ENCODE data around the gene RANGRF.

RANGRF gene

GRCh38 chr17:8256691-8257090, 31.8 kb upstream of the RANGRF start:
- TF ChIP-seq HDGF (IDR thresholded peaks at IDR 0.05; ENCODE audit: borderline replicate concordance) (no peak), SP1 (IDR thresholded peaks at IDR 0.05) (no peak), PKNOX1 (IDR thresholded peaks at IDR 0.05) (no peak), CTBP1 (IDR thresholded peaks at IDR 0.05; ENCODE audit: borderline replicate concordance) (no peak), NFRKB (IDR thresholded peaks at IDR 0.05) (no peak), ZNF384 (IDR thresholded peaks at IDR 0.05) (no peak), FOXK2 (IDR thresholded peaks at IDR 0.05) (no peak), ARNT (IDR thresholded peaks at IDR 0.05) (no peak)
- no peak for DNase-seq (ENCODE audit: extremely low spot score)
- POLR2A ChIA-PET: no interaction called here
- CTCF ChIA-PET: no interaction called here

- TF ChIP-seq HDGF (IDR thresholded peaks at IDR 0.05; ENCODE audit: borderline replicate concordance) (no peak), L3MBTL2 (conservative IDR thresholded peaks at IDR 0.05) (no peak), FOXK2 (IDR thresholded peaks at IDR 0.05) (no peak), LEF1 (IDR thresholded peaks at IDR 0.05; ENCODE audit: borderline replicate concordance) (no peak), NFRKB (IDR thresholded peaks at IDR 0.05) (no peak), TARDBP (IDR thresholded peaks at IDR 0.05) (no peak), ELF4 (IDR thresholded peaks at IDR 0.05) (no peak), CTBP1 (IDR thresholded peaks at IDR 0.05; ENCODE audit: borderline replicate concordance) (no peak), SP1 (IDR thresholded peaks at IDR 0.05) (no peak), SUZ12 (IDR thresholded peaks at IDR 0.05) (no peak), ZNF384 (IDR thresholded peaks at IDR 0.05) (no peak), FOXA1 (IDR thresholded peaks at IDR 0.05) (no peak), ARNT (IDR thresholded peaks at IDR 0.05) (no peak), FOXM1 (IDR thresholded peaks at IDR 0.05; ENCODE audit: borderline replicate concordance) (no peak)
- ChIA-PET CTCF (no interaction called here), POLR2A (interaction anchor here (0.9 kb wide), 1 partner anchor 10 kb away, joined by 3 read pairs; the partner anchor contains the start of gene CTC1)
- DNase-seq (ENCODE audit: extremely low spot score): no peak
Measured at GRCh38 chr17:8257801-8258200, 30.7 kb upstream of the RANGRF start.

- ChIA-PET POLR2A (interaction anchor here (1.5 to 3.5 kb wide), 2 partner anchors 15 to 31 kb away, joined by 3 to 13 read pairs; partner anchors contain the start of genes CTC1, PFAS and SLC25A35), CTCF (no interaction called here)
- no peak for DNase-seq (ENCODE audit: extremely low spot score)
- TF ChIP-seq ZNF384 (IDR thresholded peaks at IDR 0.05) (no peak), FOXA1 (IDR thresholded peaks at IDR 0.05) (no peak), SP1 (IDR thresholded peaks at IDR 0.05) (no peak), ELF4 (IDR thresholded peaks at IDR 0.05) (no peak), ARNT (IDR thresholded peaks at IDR 0.05) (no peak), NFRKB (IDR thresholded peaks at IDR 0.05) (no peak), PKNOX1 (IDR thresholded peaks at IDR 0.05) (no peak), FOXK2 (IDR thresholded peaks at IDR 0.05) (no peak), TARDBP (IDR thresholded peaks at IDR 0.05) (no peak), LEF1 (IDR thresholded peaks at IDR 0.05; ENCODE audit: borderline replicate concordance) (no peak)
Measured at GRCh38 chr17:8264320-8264719, 24.1 kb upstream of the RANGRF start.

GRCh38 chr17:8264836-8265542, 23.5 kb upstream of the RANGRF start:
- CTCF ChIA-PET: interaction anchor here (0.6 kb wide), 1 partner anchor 29 kb away, joined by 5 read pairs; no protein-coding TSS in a partner anchor
- POLR2A ChIA-PET: interaction anchor here (3.5 kb wide), 1 partner anchor 16 kb away, joined by 13 read pairs; the partner anchor contains the start of genes CTC1 and PFAS
- no peak for DNase-seq (ENCODE audit: extremely low spot score)
- no peak for TF ChIP-seq PKNOX1 (IDR thresholded peaks at IDR 0.05)
- no peak for TF ChIP-seq SUZ12 (IDR thresholded peaks at IDR 0.05)
- TF ChIP-seq LEF1 (IDR thresholded peaks at IDR 0.05; ENCODE audit: borderline replicate concordance): no peak
- TF ChIP-seq TARDBP (IDR thresholded peaks at IDR 0.05): no peak
- no peak for TF ChIP-seq L3MBTL2 (conservative IDR thresholded peaks at IDR 0.05)
- TF ChIP-seq FOXA1 (IDR thresholded peaks at IDR 0.05): no peak
- no peak for TF ChIP-seq ELF4 (IDR thresholded peaks at IDR 0.05)
- no peak for TF ChIP-seq ARNT (IDR thresholded peaks at IDR 0.05)
- no peak for TF ChIP-seq CTBP1 (IDR thresholded peaks at IDR 0.05; ENCODE audit: borderline replicate concordance)
- TF ChIP-seq NFRKB (IDR thresholded peaks at IDR 0.05): no peak
- TF ChIP-seq ZNF384 (IDR thresholded peaks at IDR 0.05): no peak
- no peak for TF ChIP-seq HDGF (IDR thresholded peaks at IDR 0.05; ENCODE audit: borderline replicate concordance)
- TF ChIP-seq BHLHE40 (IDR thresholded peaks at IDR 0.05; ENCODE audit: borderline replicate concordance): no peak
- TF ChIP-seq FOXM1 (IDR thresholded peaks at IDR 0.05; ENCODE audit: borderline replicate concordance): no peak
- no peak for TF ChIP-seq FOXK2 (IDR thresholded peaks at IDR 0.05)
- TF ChIP-seq SP1 (IDR thresholded peaks at IDR 0.05): no peak

GRCh38 chr17:8266648-8267479, 21.6 kb upstream of the RANGRF start:
- ChIA-PET POLR2A (no interaction called here), CTCF (no interaction called here)
- TF ChIP-seq SUZ12 (IDR thresholded peaks at IDR 0.05) (no peak), FOXA1 (IDR thresholded peaks at IDR 0.05) (no peak), SP1 (IDR thresholded peaks at IDR 0.05) (no peak), ZNF384 (IDR thresholded peaks at IDR 0.05) (no peak), LEF1 (IDR thresholded peaks at IDR 0.05; ENCODE audit: borderline replicate concordance) (no peak), NFRKB (IDR thresholded peaks at IDR 0.05) (no peak), BHLHE40 (IDR thresholded peaks at IDR 0.05; ENCODE audit: borderline replicate concordance) (no peak), L3MBTL2 (conservative IDR thresholded peaks at IDR 0.05) (no peak), TARDBP (IDR thresholded peaks at IDR 0.05) (no peak), CTBP1 (IDR thresholded peaks at IDR 0.05; ENCODE audit: borderline replicate concordance) (no peak), FOXM1 (IDR thresholded peaks at IDR 0.05; ENCODE audit: borderline replicate concordance) (no peak), ELF4 (IDR thresholded peaks at IDR 0.05) (no peak), ARNT (IDR thresholded peaks at IDR 0.05) (no peak), FOXK2 (IDR thresholded peaks at IDR 0.05) (no peak), PKNOX1 (IDR thresholded peaks at IDR 0.05) (no peak), HDGF (IDR thresholded peaks at IDR 0.05; ENCODE audit: borderline replicate concordance) (no peak)
- no peak for DNase-seq (ENCODE audit: extremely low spot score)
